Ascending aorta (tissue), 2 donors: Measurements from ENCODE around the gene IFNGR2. TPM values are rescaled to one million over a fixed set of nuclear protein-coding genes. Genes with fewer than 3 reads are reported as not detected.

Experiments
- DNase-seq, 2 donors: peaks; one replicate each; pipeline ENCODE4 v3.0.0-alpha.2; 2019; ENCODE audit warnings: low spot score in 2 of 2
- H3K27ac ChIP-seq, 2 donors: fragments of 200-600 bp; sonication (generic); one replicate each; pipeline ENCODE4 v1.5.1; 2016 to 2017; ENCODE audit warnings: mild to moderate bottlenecking in 1 of 2
- H3K27me3 ChIP-seq: fragments of 200-600 bp; sonication (generic); one replicate; pipeline ENCODE4 v1.5.1; 2017
- H3K36me3 ChIP-seq, 2 donors: fragments of 200-600 bp; sonication (generic); one replicate each; pipeline ENCODE4 v1.5.1; 2016
- H3K4me1 ChIP-seq, 2 donors: fragments of 200-600 bp; sonication (generic); one replicate each; pipeline ENCODE4 v1.5.1; 2016 to 2017; ENCODE audit warnings: mild to moderate bottlenecking in 1 of 2
- H3K4me3 ChIP-seq, 2 donors: fragments of 200-600 bp; sonication (generic); one replicate each; pipeline ENCODE4 v1.5.1; 2016 to 2017; ENCODE audit warnings: mild to moderate bottlenecking in 1 of 2
- H3K9me3 ChIP-seq, 2 donors: fragments of 200-600 bp; sonication (generic); one replicate each; pipeline ENCODE4 v1.5.1; 2016
- intact Hi-C: fragments of 100-400 bp; cut with DNase I; formaldehyde crosslinking; loops from one replicate; pipeline ENCODE4 v1.15.1; 2023
- total RNA-seq: library from RNA; depleted of rRNA; stranded (reverse); fragments of >200 nt; gene quantifications from one replicate; pipeline ENCODE4 v1.1.0, GENCODE V29; 2016
- TF ChIP-seq, protein P1 (sequence below), 3 experiments: fragments of 200-600 bp in 2 of 3; fragments of 450-650 bp in 1 of 3; sonication (generic) in 2 of 3; IDR thresholded peaks; one replicate each; pipeline ENCODE4 v1.5.1; 2016 to 2019; ENCODE audit warnings: antibody characterized with exemption in 3 of 3, mild to moderate bottlenecking in 1 of 3, moderate library complexity in 1 of 3

IFNGR2 gene
- total RNA-seq = 46.4 TPM

- DNase-seq = no peak
- Histone ChIP-seq H3K9me3 (no peaks in the 10 kb centered on the region), H3K27me3 (no peaks in the 10 kb centered on the region), H3K4me1 (peaks cover 0 to 19% of the 10 kb centered on the region in 2 donors), H3K36me3 (no peaks in the 10 kb centered on the region), H3K4me3 (peak within 1 kb of the TSS; percentile 89 to 97), H3K27ac (peak within 1 kb of the TSS; percentile 97 to 99)
- intact Hi-C loops = loop anchor here (2.0 kb wide), 2 partner anchors 42 to 78 kb away; partner anchors contain the start of gene IFNAR1
- TF ChIP-seq, protein P1, sequence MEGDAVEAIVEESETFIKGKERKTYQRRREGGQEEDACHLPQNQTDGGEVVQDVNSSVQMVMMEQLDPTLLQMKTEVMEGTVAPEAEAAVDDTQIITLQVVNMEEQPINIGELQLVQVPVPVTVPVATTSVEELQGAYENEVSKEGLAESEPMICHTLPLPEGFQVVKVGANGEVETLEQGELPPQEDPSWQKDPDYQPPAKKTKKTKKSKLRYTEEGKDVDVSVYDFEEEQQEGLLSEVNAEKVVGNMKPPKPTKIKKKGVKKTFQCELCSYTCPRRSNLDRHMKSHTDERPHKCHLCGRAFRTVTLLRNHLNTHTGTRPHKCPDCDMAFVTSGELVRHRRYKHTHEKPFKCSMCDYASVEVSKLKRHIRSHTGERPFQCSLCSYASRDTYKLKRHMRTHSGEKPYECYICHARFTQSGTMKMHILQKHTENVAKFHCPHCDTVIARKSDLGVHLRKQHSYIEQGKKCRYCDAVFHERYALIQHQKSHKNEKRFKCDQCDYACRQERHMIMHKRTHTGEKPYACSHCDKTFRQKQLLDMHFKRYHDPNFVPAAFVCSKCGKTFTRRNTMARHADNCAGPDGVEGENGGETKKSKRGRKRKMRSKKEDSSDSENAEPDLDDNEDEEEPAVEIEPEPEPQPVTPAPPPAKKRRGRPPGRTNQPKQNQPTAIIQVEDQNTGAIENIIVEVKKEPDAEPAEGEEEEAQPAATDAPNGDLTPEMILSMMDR (IDR thresholded peaks at IDR 0.05) = no peak
Measured at GRCh38 chr21:33403128-33403785, at the start of gene IFNGR2. IFNGR2 (plus strand) TSS chr21:33403413; CDS start chr21:33403544, 131 bp downstream.

DNA sequence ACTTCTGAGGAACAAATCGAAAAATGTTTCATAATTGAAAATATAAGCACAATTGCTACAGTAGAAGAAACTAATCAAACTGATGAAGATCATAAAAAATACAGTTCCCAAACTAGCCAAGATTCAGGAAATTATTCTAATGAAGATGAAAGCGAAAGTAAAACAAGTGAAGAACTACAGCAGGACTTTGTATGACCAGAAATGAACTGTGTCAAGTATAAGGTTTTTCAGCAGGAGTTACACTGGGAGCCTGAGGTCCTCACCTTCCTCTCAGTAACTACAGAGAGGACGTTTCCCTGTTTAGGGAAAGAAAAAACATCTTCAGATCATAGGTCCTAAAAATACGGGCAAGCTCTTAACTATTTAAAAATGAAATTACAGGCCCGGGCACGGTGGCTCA, 47.9 kb upstream of the IFNGR2 start:
- DNase-seq = no peak
- TF ChIP-seq, protein P1 (IDR thresholded peaks at IDR 0.05) = no peak
- peaks cover 0 to 6% of the 10 kb centered on the region in 2 donors for H3K4me1 ChIP-seq
- no peak overlapping the region for H3K27ac ChIP-seq
- H3K9me3 ChIP-seq = no peaks in the 10 kb centered on the region
- no peaks in the 10 kb centered on the region for H3K27me3 ChIP-seq
- intact Hi-C loops = no loop called here
- no peak overlapping the region for H3K4me3 ChIP-seq
- peaks cover 19 to 22% of the 10 kb centered on the region in 2 donors for H3K36me3 ChIP-seq

- Histone ChIP-seq H3K9me3 (no peaks in the 10 kb centered on the region), H3K36me3 (peaks cover 19 to 22% of the 10 kb centered on the region in 2 donors), H3K4me3 (no peak overlapping the region), H3K27me3 (no peaks in the 10 kb centered on the region), H3K27ac (no peak overlapping the region), H3K4me1 (peaks cover 4 to 6% of the 10 kb centered on the region in 2 donors)
- DNase-seq = no peak
- TF ChIP-seq, protein P1 (IDR thresholded peaks at IDR 0.05) = no peak
- intact Hi-C loops = no loop called here
Measured at GRCh38 chr21:33355996-33356395, 47.2 kb upstream of the IFNGR2 start.

GRCh38 chr21:33357177-33357576, 46.0 kb upstream of the IFNGR2 start:
- peaks cover 12 to 22% of the 10 kb centered on the region in 2 donors for H3K36me3 ChIP-seq
- TF ChIP-seq, protein P1 (IDR thresholded peaks at IDR 0.05) = no peak
- intact Hi-C loops = no loop called here

GRCh38 chr21:33359446-33359845, 43.8 kb upstream of the IFNGR2 start:
- H3K4me1 ChIP-seq = peaks cover 10 to 16% of the 10 kb centered on the region in 2 donors
- H3K4me3 ChIP-seq = no peak overlapping the region
- no peaks in the 10 kb centered on the region for H3K9me3 ChIP-seq
- peaks cover 12 to 14% of the 10 kb centered on the region in 2 donors for H3K36me3 ChIP-seq
- peak overlapping the region; percentile 62 to 64 for H3K27ac ChIP-seq
- TF ChIP-seq, protein P1 (IDR thresholded peaks at IDR 0.05) = no peak
- no peaks in the 10 kb centered on the region for H3K27me3 ChIP-seq
- intact Hi-C loops = no loop called here
- no peak for DNase-seq

More at GRCh38 chr21:33357177-33357576, 46.0 kb upstream of the IFNGR2 start:
- no peaks in the 10 kb centered on the region for H3K27me3 ChIP-seq
- no peak overlapping the region for H3K4me3 ChIP-seq
- DNase-seq = no peak
- H3K9me3 ChIP-seq = no peaks in the 10 kb centered on the region
- H3K4me1 ChIP-seq = peaks cover 10 to 16% of the 10 kb centered on the region in 2 donors
- no peak overlapping the region for H3K27ac ChIP-seq
